ENCODE results near the gene APOA1.
"Not testable (repeated sequence)": the region's sequence is repeated elsewhere in the genome, so short reads cannot be mapped to it uniquely, and the experiment has no call there.

Gene APOA1

DNA sequence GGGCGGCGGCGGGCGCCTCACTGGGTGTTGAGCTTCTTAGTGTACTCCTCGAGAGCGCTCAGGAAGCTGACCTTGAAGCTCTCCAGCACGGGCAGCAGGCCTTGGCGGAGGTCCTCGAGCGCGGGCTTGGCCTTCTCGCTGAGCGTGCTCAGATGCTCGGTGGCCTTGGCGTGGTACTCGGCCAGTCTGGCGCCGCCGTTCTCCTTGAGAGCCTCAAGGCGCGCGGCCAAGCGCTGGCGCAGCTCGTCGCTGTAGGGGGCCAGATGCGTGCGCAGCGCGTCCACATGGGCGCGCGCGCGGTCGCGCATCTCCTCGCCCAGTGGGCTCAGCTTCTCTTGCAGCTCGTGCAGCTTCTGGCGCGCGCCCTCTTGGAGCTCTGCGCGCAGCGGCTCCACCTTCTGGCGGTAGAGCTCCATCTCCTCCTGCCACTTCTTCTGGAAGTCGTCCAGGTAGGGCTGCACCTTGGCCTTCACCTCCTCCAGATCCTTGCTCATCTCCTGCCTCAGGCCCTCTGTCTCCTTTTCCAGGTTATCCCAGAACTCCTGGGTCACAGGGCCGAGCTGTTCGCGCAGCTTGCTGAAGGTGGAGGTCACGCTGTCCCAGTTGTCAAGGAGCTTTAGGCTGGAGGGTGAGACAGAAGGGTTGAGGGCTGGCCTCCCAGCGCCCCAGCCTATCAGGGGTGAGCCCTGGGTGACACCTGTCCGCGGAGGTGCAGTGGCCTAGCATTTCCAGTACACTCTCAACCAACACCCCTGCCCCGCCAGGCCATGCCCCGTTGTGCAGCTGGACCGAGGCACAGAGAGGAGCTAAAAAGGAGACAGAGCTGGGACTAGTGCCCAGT lies 1.4 kb downstream of the APOA1 start:
- H3K27me3 ChIP-seq (ENCODE audit: control insufficient read depth, insufficient read depth, low read length, poor library complexity, severe bottlenecking) = peaks cover 12% of the 10 kb centered on the region
- 16 to 17% methylated on average over 57 of the region's 57 CpGs for WGBS, 2 experiments
- peak overlapping the region; percentile 36 for H3K4me3 ChIP-seq (ENCODE audit: insufficient read depth, low read depth, low read length)
- no peaks in the 10 kb centered on the region for H3K36me3 ChIP-seq (ENCODE audit: control insufficient read depth, insufficient read depth, low read length)
- H3K4me1 ChIP-seq (ENCODE audit: control insufficient read depth, insufficient read depth, low read length) = peaks cover 23% of the 10 kb centered on the region
- no peak overlapping the region for H3K27ac ChIP-seq (ENCODE audit: insufficient read depth, low read depth, low read length, poor library complexity, severe bottlenecking)
- no peaks in the 10 kb centered on the region for H3K9me3 ChIP-seq (ENCODE audit: control insufficient read depth, low read length)

DNA sequence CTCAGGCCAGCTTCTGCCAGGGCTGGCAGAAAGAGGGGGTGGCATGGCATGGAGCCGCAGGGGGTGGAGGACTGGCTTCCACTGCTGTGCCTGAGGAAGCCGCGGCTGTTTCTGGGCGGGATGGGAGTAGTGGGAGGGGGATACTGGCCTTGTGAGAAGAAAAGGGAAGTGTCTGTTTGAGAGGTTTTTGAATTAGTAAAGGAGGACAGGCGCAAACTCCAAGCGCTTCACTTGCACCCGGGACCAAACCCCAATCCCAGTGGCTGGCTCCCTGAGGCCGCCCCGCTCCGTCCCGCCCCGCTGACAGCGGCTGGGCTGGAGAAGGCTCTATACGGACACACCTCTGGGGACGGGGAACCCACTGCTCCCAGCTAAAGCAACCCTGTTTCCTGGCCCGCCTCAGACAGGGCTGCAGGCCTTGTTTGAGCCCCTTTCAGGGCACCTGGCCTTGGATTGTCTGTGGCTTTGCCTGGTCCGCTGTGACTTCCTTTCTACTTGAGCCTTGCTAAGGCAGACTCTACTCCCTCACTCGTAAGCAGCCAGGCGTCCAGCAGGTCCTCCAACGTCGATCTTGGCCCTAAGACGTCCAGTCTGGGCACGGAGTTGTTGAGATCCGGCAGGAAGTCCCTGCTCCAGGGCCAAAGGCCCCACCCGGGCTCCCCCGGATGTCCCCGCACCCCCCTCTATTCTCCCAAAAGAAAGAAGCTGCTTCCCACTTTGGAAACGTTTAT lies 2.2 kb downstream of the APOA1 start:
- no peaks in the 10 kb centered on the region for H3K36me3 ChIP-seq (ENCODE audit: control insufficient read depth, insufficient read depth, low read length)
- WGBS, 2 experiments = 61 to 65% methylated on average over 28 of the region's 28 CpGs
- H3K4me3 ChIP-seq (ENCODE audit: insufficient read depth, low read depth, low read length) = peak overlapping the region; percentile 36
- H3K9me3 ChIP-seq (ENCODE audit: control insufficient read depth, low read length) = no peaks in the 10 kb centered on the region
- H3K27me3 ChIP-seq (ENCODE audit: control insufficient read depth, insufficient read depth, low read length, poor library complexity, severe bottlenecking) = peaks cover 12% of the 10 kb centered on the region
- peaks cover 20% of the 10 kb centered on the region for H3K4me1 ChIP-seq (ENCODE audit: control insufficient read depth, insufficient read depth, low read length)
- H3K27ac ChIP-seq (ENCODE audit: insufficient read depth, low read depth, low read length, poor library complexity, severe bottlenecking) = no peak overlapping the region

DNA sequence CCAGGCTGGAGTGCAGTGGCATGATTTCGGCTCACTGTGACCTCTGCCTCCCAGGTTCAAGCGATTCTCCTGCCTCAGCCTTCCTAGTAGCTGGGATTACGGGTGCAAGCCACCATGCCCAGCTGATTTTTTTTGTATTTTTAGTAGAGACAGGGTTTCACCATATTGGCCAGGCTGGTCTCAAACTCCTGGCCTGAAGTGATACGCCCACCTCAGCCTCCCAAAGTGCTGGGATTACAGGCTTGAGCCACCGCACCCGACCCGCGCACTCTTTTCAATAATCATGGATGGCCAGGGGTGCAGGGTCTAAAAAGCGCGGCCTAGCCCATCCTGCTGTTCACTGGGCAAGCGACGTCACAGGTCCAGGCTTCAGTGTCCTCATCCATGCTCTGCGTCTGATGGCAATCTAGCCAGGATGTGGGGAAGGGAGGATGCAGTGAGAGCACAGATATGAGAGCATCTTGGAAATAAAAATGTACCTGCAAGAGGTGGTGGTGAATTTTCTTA lies 2.8 kb downstream of the APOA1 start:
- H3K27ac ChIP-seq (ENCODE audit: insufficient read depth, low read depth, low read length, poor library complexity, severe bottlenecking); H3K4me3 ChIP-seq (ENCODE audit: insufficient read depth, low read depth, low read length): not testable (repeated sequence)

DNA sequence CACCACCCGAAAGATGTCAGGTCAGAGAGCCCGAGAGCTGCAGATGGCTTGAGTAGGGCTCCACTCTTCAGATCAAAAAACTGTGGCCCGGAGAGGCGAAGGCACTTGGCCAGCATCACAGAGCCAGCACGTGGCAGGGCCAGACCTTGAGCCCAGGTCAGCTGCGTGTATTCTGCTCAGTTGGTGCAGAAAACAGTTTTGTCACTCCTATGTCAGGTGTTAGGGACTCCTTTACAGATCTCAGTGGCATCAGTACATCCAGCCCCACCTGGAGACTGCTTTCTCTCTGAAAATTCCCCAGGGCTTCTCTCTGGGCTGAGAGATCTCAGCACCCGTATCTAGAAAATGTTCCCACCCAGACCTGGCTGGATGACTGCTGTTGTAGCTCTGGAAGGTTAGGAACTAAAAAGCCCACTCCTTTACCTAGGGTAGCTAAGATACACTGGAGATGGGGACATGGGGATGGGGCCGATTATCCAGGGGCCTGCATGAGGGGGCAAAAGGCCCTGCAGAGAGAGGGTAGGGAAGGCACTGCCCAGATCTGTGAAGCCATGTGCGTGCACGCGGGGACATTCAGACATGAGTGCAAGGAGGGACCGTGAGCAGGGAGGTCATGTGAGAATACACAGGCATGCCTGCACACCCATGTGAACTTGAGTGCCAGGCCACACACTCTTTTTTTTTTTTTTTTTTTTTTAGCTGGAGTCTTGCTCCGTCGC lies 3.4 kb downstream of the APOA1 start:
- H3K36me3 ChIP-seq (ENCODE audit: control insufficient read depth, insufficient read depth, low read length) = no peaks in the 10 kb centered on the region
- H3K4me1 ChIP-seq (ENCODE audit: control insufficient read depth, insufficient read depth, low read length) = peaks cover 21% of the 10 kb centered on the region
- H3K27me3 ChIP-seq (ENCODE audit: control insufficient read depth, insufficient read depth, low read length, poor library complexity, severe bottlenecking) = peaks cover 12% of the 10 kb centered on the region
- WGBS, 2 experiments = 93 to 95% methylated on average over 14 of the region's 14 CpGs
- H3K9me3 ChIP-seq (ENCODE audit: control insufficient read depth, low read length) = no peaks in the 10 kb centered on the region
- H3K4me3 ChIP-seq (ENCODE audit: insufficient read depth, low read depth, low read length) = no peak overlapping the region
- no peak overlapping the region for H3K27ac ChIP-seq (ENCODE audit: insufficient read depth, low read depth, low read length, poor library complexity, severe bottlenecking)

More for the DNA sequence above, 2.8 kb downstream of the APOA1 start:
- WGBS, 2 experiments = 79 to 80% methylated on average over 13 of the region's 13 CpGs
- H3K4me1 ChIP-seq (ENCODE audit: control insufficient read depth, insufficient read depth, low read length) = peaks cover 17% of the 10 kb centered on the region
- not testable (repeated sequence) for H3K36me3 ChIP-seq (ENCODE audit: control insufficient read depth, insufficient read depth, low read length); H3K9me3 ChIP-seq (ENCODE audit: control insufficient read depth, low read length)
- peaks cover 12% of the 10 kb centered on the region for H3K27me3 ChIP-seq (ENCODE audit: control insufficient read depth, insufficient read depth, low read length, poor library complexity, severe bottlenecking)

DNA sequence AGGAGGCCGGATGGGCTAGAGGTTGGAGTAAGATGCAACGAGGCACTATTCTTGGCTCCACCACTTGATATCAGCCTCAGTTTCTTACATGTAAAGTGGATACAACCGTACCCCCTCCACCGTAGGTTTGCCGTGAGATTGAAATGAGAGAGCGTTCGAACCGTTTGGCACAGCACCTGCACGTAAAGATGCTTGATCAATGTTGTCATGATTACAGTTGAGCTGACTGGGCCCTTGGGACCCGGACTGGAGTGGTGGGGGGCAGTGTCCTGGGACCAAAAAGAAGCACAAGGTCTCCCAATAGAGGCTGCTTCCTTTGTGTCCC lies 4.0 kb downstream of the APOA1 start:
- Histone ChIP-seq H3K27me3 (ENCODE audit: control insufficient read depth, insufficient read depth, low read length, poor library complexity, severe bottlenecking) (peaks cover 12% of the 10 kb centered on the region), H3K4me1 (ENCODE audit: control insufficient read depth, insufficient read depth, low read length) (peaks cover 26% of the 10 kb centered on the region), H3K27ac (ENCODE audit: insufficient read depth, low read depth, low read length, poor library complexity, severe bottlenecking) (no peak overlapping the region), H3K36me3 (ENCODE audit: control insufficient read depth, insufficient read depth, low read length) (no peaks in the 10 kb centered on the region), H3K4me3 (ENCODE audit: insufficient read depth, low read depth, low read length) (no peak overlapping the region), H3K9me3 (ENCODE audit: control insufficient read depth, low read length) (no peaks in the 10 kb centered on the region)
- WGBS, 2 experiments = 94 to 97% methylated on average over 10 of the region's 10 CpGs

DNA sequence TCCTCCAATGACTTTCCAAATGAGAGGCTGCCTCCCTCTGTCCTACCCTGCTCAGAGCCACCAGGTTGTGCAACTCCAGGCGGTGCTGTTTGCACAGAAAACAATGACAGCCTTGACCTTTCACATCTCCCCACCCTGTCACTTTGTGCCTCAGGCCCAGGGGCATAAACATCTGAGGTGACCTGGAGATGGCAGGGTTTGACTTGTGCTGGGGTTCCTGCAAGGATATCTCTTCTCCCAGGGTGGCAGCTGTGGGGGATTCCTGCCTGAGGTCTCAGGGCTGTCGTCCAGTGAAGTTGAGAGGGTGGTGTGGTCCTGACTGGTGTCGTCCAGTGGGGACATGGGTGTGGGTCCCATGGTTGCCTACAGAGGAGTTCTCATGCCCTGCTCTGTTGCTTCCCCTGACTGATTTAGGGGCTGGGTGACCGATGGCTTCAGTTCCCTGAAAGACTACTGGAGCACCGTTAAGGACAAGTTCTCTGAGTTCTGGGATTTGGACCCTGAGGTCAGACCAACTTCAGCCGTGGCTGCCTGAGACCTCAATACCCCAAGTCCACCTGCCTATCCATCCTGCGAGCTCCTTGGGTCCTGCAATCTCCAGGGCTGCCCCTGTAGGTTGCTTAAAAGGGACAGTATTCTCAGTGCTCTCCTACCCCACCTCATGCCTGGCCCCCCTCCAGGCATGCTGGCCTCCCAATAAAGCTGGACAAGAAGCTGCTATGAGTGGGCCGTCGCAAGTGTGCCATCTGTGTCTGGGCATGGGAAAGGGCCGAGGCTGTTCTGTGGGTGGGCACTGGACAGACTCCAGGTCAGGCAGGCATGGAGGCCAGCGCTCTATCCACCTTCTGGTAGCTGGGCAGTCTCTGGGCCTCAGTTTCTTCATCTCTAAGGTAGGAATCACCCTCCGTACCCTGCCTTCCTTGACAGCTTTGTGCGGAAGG lies 4.8 kb downstream of the APOA1 start:
- peaks cover 12% of the 10 kb centered on the region for H3K27me3 ChIP-seq (ENCODE audit: control insufficient read depth, insufficient read depth, low read length, poor library complexity, severe bottlenecking)
- no peak overlapping the region for H3K27ac ChIP-seq (ENCODE audit: insufficient read depth, low read depth, low read length, poor library complexity, severe bottlenecking)
- H3K4me1 ChIP-seq (ENCODE audit: control insufficient read depth, insufficient read depth, low read length) = peaks cover 20% of the 10 kb centered on the region
- no peaks in the 10 kb centered on the region for H3K36me3 ChIP-seq (ENCODE audit: control insufficient read depth, insufficient read depth, low read length)
- WGBS, 2 experiments = 84 to 87% methylated on average over 12 of the region's 13 CpGs
- H3K4me3 ChIP-seq (ENCODE audit: insufficient read depth, low read depth, low read length) = no peak overlapping the region
- no peaks in the 10 kb centered on the region for H3K9me3 ChIP-seq (ENCODE audit: control insufficient read depth, low read length)

DNA sequence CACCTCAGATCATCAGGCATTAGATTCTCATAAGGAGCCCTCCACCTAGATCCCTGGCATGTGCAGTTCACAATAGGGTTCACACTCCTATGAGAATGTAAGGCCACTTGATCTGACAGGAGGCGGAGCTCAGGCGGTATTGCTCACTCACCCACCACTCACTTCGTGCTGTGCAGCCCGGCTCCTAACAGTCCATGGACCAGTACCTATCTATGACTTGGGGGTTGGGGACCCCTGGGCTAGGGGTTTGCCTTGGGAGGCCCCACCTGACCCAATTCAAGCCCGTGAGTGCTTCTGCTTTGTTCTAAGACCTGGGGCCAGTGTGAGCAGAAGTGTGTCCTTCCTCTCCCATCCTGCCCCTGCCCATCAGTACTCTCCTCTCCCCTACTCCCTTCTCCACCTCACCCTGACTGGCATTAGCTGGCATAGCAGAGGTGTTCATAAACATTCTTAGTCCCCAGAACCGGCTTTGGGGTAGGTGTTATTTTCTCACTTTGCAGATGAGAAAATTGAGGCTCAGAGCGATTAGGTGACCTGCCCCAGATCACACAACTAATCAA lies 5.6 kb downstream of the APOA1 start:
- no peaks in the 10 kb centered on the region for H3K9me3 ChIP-seq (ENCODE audit: control insufficient read depth, low read length)
- no peak overlapping the region for H3K4me3 ChIP-seq (ENCODE audit: insufficient read depth, low read depth, low read length)
- H3K27me3 ChIP-seq (ENCODE audit: control insufficient read depth, insufficient read depth, low read length, poor library complexity, severe bottlenecking) = peaks cover 12% of the 10 kb centered on the region
- no peaks in the 10 kb centered on the region for H3K36me3 ChIP-seq (ENCODE audit: control insufficient read depth, insufficient read depth, low read length)
- no peak overlapping the region for H3K27ac ChIP-seq (ENCODE audit: insufficient read depth, low read depth, low read length, poor library complexity, severe bottlenecking)
- 92 to 94% methylated on average over 6 to 7 of the region's 7 CpGs for WGBS, 2 experiments
- peaks cover 15% of the 10 kb centered on the region for H3K4me1 ChIP-seq (ENCODE audit: control insufficient read depth, insufficient read depth, low read length)

DNA sequence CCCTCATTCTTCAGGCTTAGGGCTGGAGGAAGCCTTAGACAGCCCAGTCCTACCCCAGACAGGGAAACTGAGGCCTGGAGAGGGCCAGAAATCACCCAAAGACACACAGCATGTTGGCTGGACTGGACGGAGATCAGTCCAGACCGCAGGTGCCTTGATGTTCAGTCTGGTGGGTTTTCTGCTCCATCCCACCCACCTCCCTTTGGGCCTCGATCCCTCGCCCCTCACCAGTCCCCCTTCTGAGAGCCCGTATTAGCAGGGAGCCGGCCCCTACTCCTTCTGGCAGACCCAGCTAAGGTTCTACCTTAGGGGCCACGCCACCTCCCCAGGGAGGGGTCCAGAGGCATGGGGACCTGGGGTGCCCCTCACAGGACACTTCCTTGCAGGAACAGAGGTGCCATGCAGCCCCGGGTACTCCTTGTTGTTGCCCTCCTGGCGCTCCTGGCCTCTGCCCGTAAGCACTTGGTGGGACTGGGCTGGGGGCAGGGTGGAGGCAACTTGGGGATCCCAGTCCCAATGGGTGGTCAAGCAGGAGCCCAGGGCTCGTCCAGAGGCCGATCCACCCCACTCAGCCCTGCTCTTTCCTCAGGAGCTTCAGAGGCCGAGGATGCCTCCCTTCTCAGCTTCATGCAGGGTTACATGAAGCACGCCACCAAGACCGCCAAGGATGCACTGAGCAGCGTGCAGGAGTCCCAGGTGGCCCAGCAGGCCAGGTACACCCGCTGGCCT lies 7.1 kb downstream of the APOA1 start:
- Histone ChIP-seq H3K4me3 (ENCODE audit: insufficient read depth, low read depth, low read length) (no peak overlapping the region), H3K27me3 (ENCODE audit: control insufficient read depth, insufficient read depth, low read length, poor library complexity, severe bottlenecking) (peaks cover 8% of the 10 kb centered on the region), H3K36me3 (ENCODE audit: control insufficient read depth, insufficient read depth, low read length) (no peaks in the 10 kb centered on the region), H3K9me3 (ENCODE audit: control insufficient read depth, low read length) (no peaks in the 10 kb centered on the region), H3K4me1 (ENCODE audit: control insufficient read depth, insufficient read depth, low read length) (peaks cover 13% of the 10 kb centered on the region), H3K27ac (ENCODE audit: insufficient read depth, low read depth, low read length, poor library complexity, severe bottlenecking) (no peak overlapping the region)
- 94 to 95% methylated on average over 17 of the region's 17 CpGs for WGBS, 2 experiments
